Thyroid gland (tissue), 4 donors: ENCODE results near the gene GALNT10. TPM values are rescaled to one million over a fixed set of nuclear protein-coding genes. Genes with fewer than 3 reads are reported as not detected.

ENCODE experiments used
- DNase-seq, 2 donors: peaks; one replicate each; pipeline ENCODE4 v3.0.0-alpha.2; 2019
- H3K27ac ChIP-seq, 3 donors: fragments of 200-600 bp; sonication (generic); 1 replicate in 2 of 3; 2 replicates in 1 of 3; pipeline ENCODE4 v1.5.1; 2016 to 2019; ENCODE audit warnings: mild to moderate bottlenecking in 1 of 3, moderate library complexity in 1 of 3
- H3K27me3 ChIP-seq: fragments of 200-600 bp; sonication (generic); one replicate; pipeline ENCODE4 v1.5.1; 2019
- H3K36me3 ChIP-seq, 2 donors: fragments of 200-600 bp; sonication (generic); one replicate each; pipeline ENCODE4 v1.5.1; 2016 to 2019
- H3K4me1 ChIP-seq, 2 donors: fragments of 200-600 bp; sonication (generic); one replicate each; pipeline ENCODE4 v1.5.1; 2017 to 2019
- H3K4me3 ChIP-seq, 3 donors: fragments of 200-600 bp; sonication (generic); replicated peaks in 1 of 3; 1 replicate in 2 of 3; 2 replicates in 1 of 3; pipeline ENCODE4 v1.5.1; 2016; ENCODE audit warnings: mild to moderate bottlenecking in 1 of 3
- H3K9me3 ChIP-seq: fragments of 200-600 bp; sonication (generic); one replicate; pipeline ENCODE4 v1.5.1; 2017
- CTCF ChIP-seq, 6 experiments: fragments of 200-600 bp in 3 of 6; fragments of 450-650 bp in 3 of 6; sonication (generic) in 3 of 6; IDR thresholded peaks; one replicate each; pipeline ENCODE4 v1.5.1; 2016 to 2019; ENCODE audit warnings: antibody characterized with exemption in 6 of 6, mild to moderate bottlenecking in 2 of 6, inconsistent platforms in 1 of 6, moderate library complexity in 1 of 6
- POLR2A ChIP-seq, 2 donors: fragments of 450-650 bp; IDR thresholded peaks; one replicate each; pipeline ENCODE4 v1.6.1; 2017; ENCODE audit warnings: antibody characterized with exemption in 2 of 2, mild to moderate bottlenecking in 2 of 2, moderate library complexity in 1 of 2
- WGBS, 2 donors: methylation state at CpG; one replicate each; pipeline ENCODE4 v1.1.5; 2017; 5-methylcytosine and 5-hydroxymethylcytosine counted together
- intact Hi-C: fragments of 100-400 bp; cut with DNase I; formaldehyde crosslinking; loops from one replicate; pipeline ENCODE4 v1.15.1; 2023
- total RNA-seq, 4 donors: library from RNA; depleted of rRNA; stranded (reverse); fragments of >200 nt; gene quantifications; one replicate each; pipeline ENCODE4 v1.2.3, GENCODE V29; 2016

GALNT10 gene
- total RNA-seq, 4 donors from 2014 or later = 33.3 to 69.6 (median 58.1) TPM

- Histone ChIP-seq H3K27me3 (no peaks in the 10 kb centered on the region), H3K9me3 (no peaks in the 10 kb centered on the region), H3K4me1 (peaks cover 38 to 49% of the 10 kb centered on the region in 2 donors), H3K36me3 (no peaks in the 10 kb centered on the region), H3K27ac (no peak overlapping the region), H3K4me3 (no peak overlapping the region)
- no peak for DNase-seq
- TF ChIP-seq POLR2A (IDR thresholded peaks at IDR 0.05) = no peak
- TF ChIP-seq CTCF (IDR thresholded peaks at IDR 0.05) = no peak
- 96 to 97% methylated on average over 3 of the region's 3 CpGs for WGBS, 2 donors
- intact Hi-C loops = no loop called here
Measured at GRCh38 chr5:154269414-154269813, 78.9 kb downstream of the GALNT10 start.

GRCh38 chr5:154271466-154271865 lies 80.9 kb downstream of the GALNT10 start:
- Histone ChIP-seq H3K4me1 (peaks cover 36 to 46% of the 10 kb centered on the region in 2 donors), H3K36me3 (no peaks in the 10 kb centered on the region), H3K27me3 (no peaks in the 10 kb centered on the region), H3K4me3 (no peak overlapping the region), H3K27ac (peak overlapping the region in 1 of 3 donors; percentile 50), H3K9me3 (no peaks in the 10 kb centered on the region)
- no peak for DNase-seq
- intact Hi-C loops = no loop called here
- TF ChIP-seq POLR2A (IDR thresholded peaks at IDR 0.05) (no peak), CTCF (IDR thresholded peaks at IDR 0.05) (no peak)
- WGBS, 2 donors = 38 to 50% methylated on average over 1 of the region's 1 CpG

GRCh38 chr5:154271936-154272514 lies 81.5 kb downstream of the GALNT10 start:
- no peak for DNase-seq
- H3K27me3 ChIP-seq = no peaks in the 10 kb centered on the region
- intact Hi-C loops = no loop called here
- H3K4me3 ChIP-seq = no peak overlapping the region
- WGBS, 2 donors = 81 to 98% methylated on average over 6 of the region's 6 CpGs
- peaks cover 36 to 45% of the 10 kb centered on the region in 2 donors for H3K4me1 ChIP-seq
- no peaks in the 10 kb centered on the region for H3K9me3 ChIP-seq
- peak overlapping the region; percentile 50 to 64 (median 59) for H3K27ac ChIP-seq
- TF ChIP-seq POLR2A (IDR thresholded peaks at IDR 0.05) (no peak), CTCF (IDR thresholded peaks at IDR 0.05) (no peak)
- no peaks in the 10 kb centered on the region for H3K36me3 ChIP-seq

GRCh38 chr5:154273028-154273617 lies 82.6 kb downstream of the GALNT10 start:
- Histone ChIP-seq H3K36me3 (no peaks in the 10 kb centered on the region), H3K4me1 (peaks cover 36 to 37% of the 10 kb centered on the region in 2 donors), H3K27me3 (no peaks in the 10 kb centered on the region), H3K27ac (peak overlapping the region; percentile 50 to 64 (median 59)), H3K4me3 (no peak overlapping the region), H3K9me3 (no peaks in the 10 kb centered on the region)
- intact Hi-C loops = no loop called here
- WGBS, 2 donors = 5 to 19% methylated on average over 3 of the region's 3 CpGs
- TF ChIP-seq CTCF (IDR thresholded peaks at IDR 0.05) (no peak), POLR2A (IDR thresholded peaks at IDR 0.05) (peak in 1 of 2 donors; percentile 36)
- DNase-seq = peak; percentile 71 to 79
